B cell (primary cell): ENCODE measurements around the gene RABEPK. TPM values are rescaled to one million over a fixed set of nuclear protein-coding genes. Genes with fewer than 3 reads are reported as not detected.
"Not testable (repeated sequence)": the region's sequence is repeated elsewhere in the genome, so short reads cannot be mapped to it uniquely, and the experiment has no call there.

ENCODE experiments used
- ATAC-seq: fragments of 200-7000 bp; cut with Tn5 transposase; one replicate; pipeline ENCODE4 v1.10.0; 2021; ENCODE audit warnings: low read depth, mild to moderate bottlenecking, moderate number of reproducible peaks, moderate library complexity
- CTCF ChIA-PET: fragments of 350-600 bp; sonication (Branson Sonifier 250); formaldehyde crosslinking; loops from one replicate; lab custom pipeline; 2021; ENCODE audit warnings: antibody characterized with exemption, inconsistent platforms; lab: Charles Lee
- POLR2A ChIA-PET: fragments of 350-600 bp; sonication (Branson Sonifier 250); formaldehyde crosslinking; loops from one replicate; lab custom pipeline; 2021; ENCODE audit warnings: antibody characterized with exemption; lab: Charles Lee
- DNase-seq: peaks from one replicate; pipeline ENCODE4 v3.0.0; 2013
- H2AFZ ChIP-seq: 2 replicates; pipeline ENCODE4 v1.6.1; 2012; ENCODE audit warnings: mild to moderate bottlenecking, low read depth, low read length; ENCODE audit not compliant: insufficient read depth, poor library complexity, severe bottlenecking
- H3K27ac ChIP-seq, 2 donors: 1 replicate in 1 of 2; 2 replicates in 1 of 2; pipeline ENCODE4 v1.5.1; 2012 to 2013; ENCODE audit warnings: low read length in 2 of 2, mild to moderate bottlenecking in 2 of 2, moderate library complexity in 1 of 2
- H3K27me3 ChIP-seq, 4 experiments: fragments of 200-600 bp in 1 of 4; sonication (generic) in 1 of 4; replicated peaks in 1 of 4; 1 replicate in 2 of 4; 2 replicates in 2 of 4; pipeline versions ENCODE4 v1.6.1 to v1.7.0; 2013 to 2016; ENCODE audit warnings: low read length in 3 of 4, mild to moderate bottlenecking in 2 of 4, mixed read lengths in 1 of 4, moderate library complexity in 1 of 4; ENCODE audit not compliant: insufficient read depth in 4 of 4, control insufficient read depth in 3 of 4; ENCODE audit errors: control extremely low read depth in 1 of 4
- H3K36me3 ChIP-seq, 2 experiments: replicated peaks in 1 of 2; 1 replicate in 1 of 2; 2 replicates in 1 of 2; pipeline versions ENCODE4 v1.6.1 to v1.7.1; 2013; ENCODE audit warnings: low read length in 1 of 2; ENCODE audit not compliant: insufficient read depth in 2 of 2, control insufficient read depth in 1 of 2; ENCODE audit errors: control extremely low read depth in 1 of 2, extremely low read depth in 1 of 2
- H3K4me1 ChIP-seq, 2 donors: fragments of 200-600 bp in 1 of 2; sonication (generic) in 1 of 2; 1 replicate in 1 of 2; 2 replicates in 1 of 2; pipeline versions ENCODE4 v1.5.1 to v1.6.1; 2013 to 2017; ENCODE audit warnings: low read length in 2 of 2; ENCODE audit not compliant: control insufficient read depth in 2 of 2, insufficient read depth in 2 of 2
- H3K4me2 ChIP-seq: replicated peaks from 2 replicates; pipeline ENCODE3; 2012; ENCODE audit warnings: mild to moderate bottlenecking, low read depth, low read length; ENCODE audit not compliant: poor library complexity, severe bottlenecking
- H3K4me3 ChIP-seq, 5 experiments: fragments of 200-600 bp in 1 of 5; sonication (generic) in 1 of 5; 1 replicate in 3 of 5; 2 replicates in 2 of 5; pipeline versions ENCODE4 v1.5.1 to v1.7.0; 2011 to 2016; ENCODE audit warnings: low read length in 4 of 5, mild to moderate bottlenecking in 4 of 5, low read depth in 2 of 5, control low read depth in 1 of 5, moderate library complexity in 1 of 5; ENCODE audit not compliant: insufficient read depth in 1 of 5; ENCODE audit errors: control extremely low read depth in 1 of 5, extremely low read depth in 1 of 5
- H3K79me2 ChIP-seq: fragments of 200-600 bp; sonication (generic); one replicate; pipeline ENCODE4 v1.6.0; 2016; ENCODE audit warnings: low read length; ENCODE audit not compliant: control insufficient read depth, insufficient read depth
- H3K9ac ChIP-seq: fragments of 200-600 bp; sonication (generic); 2 replicates; pipeline ENCODE4 v1.6.1; 2017; ENCODE audit warnings: mild to moderate bottlenecking, low read length, moderate library complexity
- H3K9me3 ChIP-seq, 3 donors: one replicate each; pipeline versions ENCODE4 v1.6.1 to v1.7.1; 2013; ENCODE audit warnings: low read length in 2 of 3; ENCODE audit not compliant: control insufficient read depth in 2 of 3, insufficient read depth in 1 of 3; ENCODE audit errors: control extremely low read depth in 1 of 3
- H4K20me1 ChIP-seq: 2 replicates; pipeline ENCODE4 v1.6.0; 2012; ENCODE audit warnings: mild to moderate bottlenecking, low read length; ENCODE audit not compliant: insufficient read depth, control insufficient read depth, poor library complexity, severe bottlenecking
- H3K27ac Mint-ChIP-seq: one replicate; pipeline ENCODE4 v1.8.0; 2021; ENCODE audit warnings: mixed read lengths
- H3K27me3 Mint-ChIP-seq: one replicate; pipeline ENCODE4 v1.8.0; 2021; ENCODE audit warnings: mixed read lengths
- H3K4me1 Mint-ChIP-seq: one replicate; pipeline ENCODE4 v1.8.0; 2021; ENCODE audit warnings: mixed read lengths
- H3K4me3 Mint-ChIP-seq: one replicate; pipeline ENCODE4 v1.8.0; 2021; ENCODE audit warnings: mixed read lengths
- H3K9me3 Mint-ChIP-seq: one replicate; pipeline ENCODE4 v1.8.0; 2022; ENCODE audit warnings: mixed read lengths; ENCODE audit not compliant: insufficient read depth
- EZH2 ChIP-seq: IDR thresholded peaks from 2 replicates; pipeline ENCODE4 v1.6.1; 2012; ENCODE audit warnings: borderline replicate concordance, low read depth, mild to moderate bottlenecking, moderate library complexity, low read length; ENCODE audit not compliant: insufficient read depth, poor library complexity, severe bottlenecking
- WGBS: methylation state at CpG from one replicate; pipeline ENCODE4 v1.1.5; 2013; ENCODE audit warnings: missing lambda C conversion rate; ENCODE audit not compliant: insufficient coverage; 5-methylcytosine and 5-hydroxymethylcytosine counted together
- intact Hi-C: fragments of 100-400 bp; cut with micrococcal nuclease; formaldehyde crosslinking; loops from one replicate; pipeline ENCODE4 v1.10.0; 2022
- polyA plus RNA-seq: library from polyadenylated mRNA; depleted of rRNA; stranded (reverse); fragments of >200 nt; gene quantifications from 2 replicates; pipeline ENCODE4 v1.2.3, GENCODE V29; 2012
- total RNA-seq, 2 donors: library from RNA; stranded (reverse); fragments of 120-200 nt in 1 of 2; gene quantifications; 1 replicate in 1 of 2; 2 replicates in 1 of 2; pipeline versions ENCODE4 v1.2.3 to v1.2.4, GENCODE V29; 2013 to 2022
- TF ChIP-seq, protein P1 (sequence below): fragments of 200-600 bp; IDR thresholded peaks from one replicate; pipeline ENCODE4 v1.8.0; 2022; ENCODE audit warnings: antibody characterized with exemption, mild to moderate bottlenecking

Gene RABEPK
- total and polyA plus RNA-seq, 2 donors (not counting 1 experiment from before 2014, with no cell fraction given), result 9.0 to 12.2 TPM

DNA sequence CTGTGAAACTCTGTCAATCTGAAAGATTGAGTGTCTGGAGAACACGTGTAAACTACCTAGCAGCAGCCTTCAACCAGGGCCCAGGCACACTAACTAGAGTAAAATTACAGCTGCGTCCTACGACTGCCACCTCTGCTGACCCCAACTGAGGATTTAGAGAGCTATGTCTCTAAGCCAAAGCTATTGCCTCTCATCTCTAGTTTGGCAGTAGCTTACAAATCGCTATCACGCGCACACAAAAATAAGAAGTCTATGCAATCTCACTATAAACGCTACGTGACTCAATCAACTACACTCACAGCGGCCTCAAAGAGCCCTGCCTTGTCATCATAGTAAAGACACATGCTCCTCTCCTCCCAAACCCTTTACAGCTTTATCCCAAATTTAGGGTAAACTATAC, 19.5 kb upstream of the RABEPK start:
- Histone ChIP-seq H3K79me2 (peaks cover 99% of the 10 kb centered on the region), H3K27ac (no peak overlapping the region), H3K4me1 (no peaks in the 10 kb centered on the region), H3K36me3 (peaks cover 2 to 10% of the 10 kb centered on the region in 2 experiments), H2AFZ (no peak overlapping the region), H3K4me3 (no peak overlapping the region), H3K4me2 (no peak overlapping the region), H3K27me3 (no peaks in the 10 kb centered on the region), H3K9ac (no peak overlapping the region), H4K20me1 (peaks cover 82% of the 10 kb centered on the region), H3K9me3 (no peaks in the 10 kb centered on the region)
- no peaks in the 10 kb centered on the region for H3K9me3 Mint-ChIP-seq
- H3K27ac Mint-ChIP-seq, result no peak overlapping the region
- peaks cover 55% of the 10 kb centered on the region for H3K4me1 Mint-ChIP-seq
- ChIA-PET POLR2A (no interaction called here), CTCF (no interaction called here)
- DNase-seq (no peak), ATAC-seq (no peak)
- intact Hi-C loops, result no loop called here
- TF ChIP-seq, protein P1, sequence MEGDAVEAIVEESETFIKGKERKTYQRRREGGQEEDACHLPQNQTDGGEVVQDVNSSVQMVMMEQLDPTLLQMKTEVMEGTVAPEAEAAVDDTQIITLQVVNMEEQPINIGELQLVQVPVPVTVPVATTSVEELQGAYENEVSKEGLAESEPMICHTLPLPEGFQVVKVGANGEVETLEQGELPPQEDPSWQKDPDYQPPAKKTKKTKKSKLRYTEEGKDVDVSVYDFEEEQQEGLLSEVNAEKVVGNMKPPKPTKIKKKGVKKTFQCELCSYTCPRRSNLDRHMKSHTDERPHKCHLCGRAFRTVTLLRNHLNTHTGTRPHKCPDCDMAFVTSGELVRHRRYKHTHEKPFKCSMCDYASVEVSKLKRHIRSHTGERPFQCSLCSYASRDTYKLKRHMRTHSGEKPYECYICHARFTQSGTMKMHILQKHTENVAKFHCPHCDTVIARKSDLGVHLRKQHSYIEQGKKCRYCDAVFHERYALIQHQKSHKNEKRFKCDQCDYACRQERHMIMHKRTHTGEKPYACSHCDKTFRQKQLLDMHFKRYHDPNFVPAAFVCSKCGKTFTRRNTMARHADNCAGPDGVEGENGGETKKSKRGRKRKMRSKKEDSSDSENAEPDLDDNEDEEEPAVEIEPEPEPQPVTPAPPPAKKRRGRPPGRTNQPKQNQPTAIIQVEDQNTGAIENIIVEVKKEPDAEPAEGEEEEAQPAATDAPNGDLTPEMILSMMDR, result no peak
- no peak for TF ChIP-seq EZH2
- no peaks in the 10 kb centered on the region for H3K27me3 Mint-ChIP-seq
- 97% methylated on average over 9 of the region's 9 CpGs for WGBS
- H3K4me3 Mint-ChIP-seq, result no peak overlapping the region

GRCh38 chr9:125181756-125182155, 18.6 kb upstream of the RABEPK start:
- Histone ChIP-seq H3K79me2 (peaks cover 98% of the 10 kb centered on the region), H4K20me1 (peaks cover 74% of the 10 kb centered on the region)
- H3K4me3 ChIP-seq, H3K4me1 ChIP-seq, H3K9me3 Mint-ChIP-seq, H2AFZ ChIP-seq, POLR2A ChIA-PET, ATAC-seq, H3K9me3 ChIP-seq, H3K27me3 ChIP-seq, intact Hi-C loops, H3K27me3 Mint-ChIP-seq, H3K4me3 Mint-ChIP-seq, DNase-seq, H3K9ac ChIP-seq, H3K4me2 ChIP-seq, H3K36me3 ChIP-seq, H3K27ac ChIP-seq: not testable (repeated sequence)
- WGBS, result 100% methylated on average over 4 of the region's 4 CpGs
- peaks cover 49% of the 10 kb centered on the region for H3K4me1 Mint-ChIP-seq
- CTCF ChIA-PET, result interaction anchor here (0.6 kb wide), 1 partner anchor 436 kb away, joined by 4 read pairs; no protein-coding TSS in a partner anchor
- H3K27ac Mint-ChIP-seq, result peak overlapping the region; percentile 4
